Testis (tissue), 3 donors: ENCODE data around the gene TMEM203. TPM values are rescaled to one million over a fixed set of nuclear protein-coding genes. Genes with fewer than 3 reads are reported as not detected.

Experiments used
- DNase-seq: peaks from one replicate; pipeline ENCODE4 v3.0.0-alpha.2; 2019
- H3K27ac ChIP-seq, 2 donors: fragments of 200-600 bp; sonication (generic); one replicate each; pipeline ENCODE4 v1.5.1; 2019
- H3K27me3 ChIP-seq: fragments of 200-600 bp; sonication (generic); one replicate; pipeline ENCODE4 v1.5.1; 2019
- H3K36me3 ChIP-seq: fragments of 200-600 bp; sonication (generic); one replicate; pipeline ENCODE4 v1.5.1; 2017; ENCODE audit warnings: low read depth; ENCODE audit errors: missing control alignments
- H3K4me1 ChIP-seq: fragments of 200-600 bp; sonication (generic); one replicate; pipeline ENCODE4 v1.5.1; 2019
- H3K4me3 ChIP-seq, 2 donors: fragments of 200-600 bp; sonication (generic); one replicate each; pipeline ENCODE4 v1.5.1; 2017 to 2019
- H3K9me3 ChIP-seq: fragments of 200-600 bp; sonication (generic); one replicate; pipeline ENCODE4 v1.5.1; 2017
- POLR2A ChIP-seq: fragments of 450-650 bp; IDR thresholded peaks from one replicate; pipeline ENCODE4 v1.6.1; 2017; ENCODE audit warnings: antibody characterized with exemption, mild to moderate bottlenecking, moderate library complexity
- WGBS, 2 donors: methylation state at CpG; one replicate each; pipeline ENCODE4 v1.1.5; 2018; 5-methylcytosine and 5-hydroxymethylcytosine counted together
- intact Hi-C: fragments of 100-400 bp; cut with DNase I; formaldehyde crosslinking; loops from one replicate; pipeline ENCODE4 v1.15.1; 2023; ENCODE audit warnings: low total_unique reads
- microRNA-seq, 2 donors: library from miRNA; unstranded; fragments of <30 nt; microRNA quantifications; one replicate each; pipeline ENCODE4, GENCODE V29; 2016; ENCODE audit warnings: borderline number of aligned reads in 2 of 2, borderline replicate concordance in 1 of 2
- polyA plus RNA-seq: library from polyadenylated mRNA; stranded (reverse); fragments of 350-450 nt; fragmentation: Illumina TruSeq; extraction: RNeasy Lipid Tissue Mini Kit (QIAGEN cat#74804); gene quantifications from one replicate; pipeline ENCODE4 v1.2.3, GENCODE V29; 2014; ENCODE audit warnings: low read depth, low replicate concordance; ENCODE audit not compliant: insufficient read depth
- small RNA-seq, 2 donors: library from RNA; depleted of rRNA; stranded (forward); fragments of <200 nt; gene quantifications; one replicate each; pipeline ENCODE3, GENCODE V24; 2016
- total RNA-seq, 2 donors: library from RNA; depleted of rRNA; stranded (reverse); fragments of >200 nt; gene quantifications; one replicate each; pipeline ENCODE4 v1.2.3, GENCODE V29; 2016
- TF ChIP-seq, protein P1 (sequence below), 3 experiments: fragments of 450-650 bp in 2 of 3; fragments of 200-600 bp in 1 of 3; sonication (generic) in 1 of 3; IDR thresholded peaks; one replicate each; pipeline ENCODE4 v1.5.1; 2016 to 2019; ENCODE audit warnings: antibody characterized with exemption in 3 of 3, mild to moderate bottlenecking in 2 of 3, moderate library complexity in 1 of 3

TMEM203 gene
- total and polyA plus RNA-seq, 3 donors from 2014 or later: 36.3 to 51.2 (median 48.0) TPM

DNA sequence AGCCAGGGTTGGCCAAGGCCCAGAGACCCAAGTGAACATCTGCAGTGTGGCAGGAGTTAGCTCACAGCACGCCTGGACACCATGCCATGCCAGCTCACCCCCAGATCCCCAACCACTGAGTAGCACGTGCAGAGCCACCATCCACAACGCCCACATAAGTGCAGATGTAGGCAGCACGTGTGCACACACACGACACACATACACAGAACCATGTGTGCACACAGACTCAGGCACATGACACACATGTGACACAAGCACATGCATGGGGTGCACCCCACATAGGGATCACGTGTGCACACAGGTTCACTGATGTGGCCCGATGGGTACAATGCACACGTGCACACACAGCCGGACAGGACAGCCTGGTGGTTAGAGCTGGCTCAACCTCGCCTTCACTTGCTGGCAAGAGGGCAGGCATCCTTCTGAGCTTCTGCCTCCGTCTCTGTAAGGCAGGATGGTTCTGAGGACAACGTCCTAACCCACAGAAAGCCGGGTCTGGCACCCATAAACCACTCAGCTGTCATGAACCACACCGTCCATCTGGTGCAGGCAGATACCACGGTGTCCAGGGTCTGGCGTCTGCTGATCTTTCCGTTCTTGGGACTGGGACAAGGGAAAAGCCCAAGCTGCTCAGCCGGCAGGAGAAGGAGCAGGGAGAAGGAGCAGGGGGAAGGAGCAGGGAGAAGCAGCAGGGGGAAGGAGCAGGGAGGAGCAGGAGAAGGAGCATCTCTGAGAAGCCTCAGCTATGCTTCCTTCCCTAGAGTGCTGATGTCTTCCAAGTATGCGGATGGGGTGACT, 47.6 kb downstream of the TMEM203 start:
- no peak overlapping the region for H3K4me3 ChIP-seq
- H3K4me1 ChIP-seq: peaks cover 4% of the 10 kb centered on the region
- no peak for DNase-seq
- no peaks in the 10 kb centered on the region for H3K36me3 ChIP-seq
- TF ChIP-seq, protein P1, sequence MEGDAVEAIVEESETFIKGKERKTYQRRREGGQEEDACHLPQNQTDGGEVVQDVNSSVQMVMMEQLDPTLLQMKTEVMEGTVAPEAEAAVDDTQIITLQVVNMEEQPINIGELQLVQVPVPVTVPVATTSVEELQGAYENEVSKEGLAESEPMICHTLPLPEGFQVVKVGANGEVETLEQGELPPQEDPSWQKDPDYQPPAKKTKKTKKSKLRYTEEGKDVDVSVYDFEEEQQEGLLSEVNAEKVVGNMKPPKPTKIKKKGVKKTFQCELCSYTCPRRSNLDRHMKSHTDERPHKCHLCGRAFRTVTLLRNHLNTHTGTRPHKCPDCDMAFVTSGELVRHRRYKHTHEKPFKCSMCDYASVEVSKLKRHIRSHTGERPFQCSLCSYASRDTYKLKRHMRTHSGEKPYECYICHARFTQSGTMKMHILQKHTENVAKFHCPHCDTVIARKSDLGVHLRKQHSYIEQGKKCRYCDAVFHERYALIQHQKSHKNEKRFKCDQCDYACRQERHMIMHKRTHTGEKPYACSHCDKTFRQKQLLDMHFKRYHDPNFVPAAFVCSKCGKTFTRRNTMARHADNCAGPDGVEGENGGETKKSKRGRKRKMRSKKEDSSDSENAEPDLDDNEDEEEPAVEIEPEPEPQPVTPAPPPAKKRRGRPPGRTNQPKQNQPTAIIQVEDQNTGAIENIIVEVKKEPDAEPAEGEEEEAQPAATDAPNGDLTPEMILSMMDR (IDR thresholded peaks at IDR 0.05): no peak
- TF ChIP-seq POLR2A: no peak
- H3K9me3 ChIP-seq: no peaks in the 10 kb centered on the region
- no peak overlapping the region for H3K27ac ChIP-seq
- intact Hi-C loops: no loop called here
- 67 to 70% methylated on average over 18 to 19 of the region's 19 CpGs for WGBS, 2 donors
- no peaks in the 10 kb centered on the region for H3K27me3 ChIP-seq

DNA sequence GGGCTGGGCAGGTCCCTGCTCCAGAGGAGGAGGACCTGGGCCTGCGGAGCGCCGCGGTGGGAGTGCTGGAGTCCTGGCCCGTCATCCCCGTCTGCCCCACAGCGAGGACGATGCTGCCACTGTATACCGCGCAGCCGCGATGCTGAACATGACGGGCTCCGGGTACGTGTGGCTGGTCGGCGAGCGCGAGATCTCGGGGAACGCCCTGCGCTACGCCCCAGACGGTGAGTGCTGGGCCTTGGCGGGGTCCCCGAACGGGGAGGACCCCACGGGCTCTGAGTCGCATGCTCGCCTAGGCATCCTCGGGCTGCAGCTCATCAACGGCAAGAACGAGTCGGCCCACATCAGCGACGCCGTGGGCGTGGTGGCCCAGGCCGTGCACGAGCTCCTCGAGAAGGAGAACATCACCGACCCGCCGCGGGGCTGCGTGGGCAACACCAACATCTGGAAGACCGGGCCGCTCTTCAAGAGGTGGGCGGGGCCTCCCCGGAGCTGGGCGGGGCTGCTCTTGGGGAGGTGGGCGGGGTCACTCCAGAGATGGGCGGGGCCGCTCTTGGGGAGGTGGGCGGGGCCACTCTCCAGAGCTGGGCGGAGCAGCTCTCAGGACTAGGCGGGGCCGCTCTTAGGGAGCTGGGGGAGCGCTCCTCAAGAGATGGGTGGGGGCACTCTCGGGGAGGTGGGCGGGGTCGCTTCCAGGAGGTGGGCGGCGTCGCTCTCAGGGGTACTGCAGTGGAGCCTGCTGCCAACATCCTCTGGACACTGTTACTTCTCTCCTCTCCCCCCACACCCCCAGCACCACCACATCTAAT, 48.7 kb downstream of the TMEM203 start:
- no peak for TF ChIP-seq POLR2A
- TF ChIP-seq, protein P1 (IDR thresholded peaks at IDR 0.05): no peak
- Histone ChIP-seq H3K36me3 (no peaks in the 10 kb centered on the region), H3K4me1 (peaks cover 4% of the 10 kb centered on the region), H3K9me3 (no peaks in the 10 kb centered on the region), H3K4me3 (peak overlapping the region; percentile 27 to 48), H3K27ac (no peak overlapping the region), H3K27me3 (no peaks in the 10 kb centered on the region)
- intact Hi-C loops: no loop called here
- 0 to 1% methylated on average over 21 to 59 of the region's 65 CpGs for WGBS, 2 donors
- peak; percentile 70 for DNase-seq

Small RNA genes lying within 50 kb of the gene (microRNA-seq; reads per million reads assigned to microRNA genes)
- 0 reads per million in 2 donors for gene MIR3621

Small RNA genes lying within 50 kb of the gene (small RNA-seq; reads per million reads assigned to genes)
- 0 reads per million in 2 donors for gene MIR3621

Other genes starting within 250 kb of the TMEM203 start
Only the 30 nearest of the 31 such genes appear.
- gene PTGDS, start 228.1 kb downstream of the TMEM203 start, total RNA-seq: 1,000 to 10,000 TPM; 5,554 to 5,948 TPM
- 4,976 TPM for gene PTGDS, start 228.1 kb downstream of the TMEM203 start, polyA plus RNA-seq
- gene LCNL1, start 222.7 kb downstream of the TMEM203 start, total RNA-seq: 100 to 1,000 TPM in 1 of 2 donors, 10 to 100 TPM in 1; 59.3 to 131 TPM
- gene LCNL1, start 222.7 kb downstream of the TMEM203 start, polyA plus RNA-seq: 17.5 TPM
- gene PAXX, start 213.2 kb downstream of the TMEM203 start, total RNA-seq: 10 to 100 TPM; 47.8 to 56.6 TPM
- 25.9 TPM for gene PAXX, start 213.2 kb downstream of the TMEM203 start, polyA plus RNA-seq
- gene CLIC3, start 209.1 kb downstream of the TMEM203 start, total RNA-seq: 1 to 10 TPM; 1.8 to 1.9 TPM
- 2.8 TPM for gene CLIC3, start 209.1 kb downstream of the TMEM203 start, polyA plus RNA-seq
- gene ABCA2, start 177.4 kb downstream of the TMEM203 start, total RNA-seq: 10 to 100 TPM; 56.0 to 65.5 TPM
- 33.6 TPM for gene ABCA2, start 177.4 kb downstream of the TMEM203 start, polyA plus RNA-seq
- gene FUT7, start 173.6 kb downstream of the TMEM203 start, total RNA-seq: under 1 TPM; 0.06 to 0.24 TPM
- gene FUT7, start 173.6 kb downstream of the TMEM203 start, polyA plus RNA-seq: 0.24 TPM
- gene NPDC1, start 159.5 kb downstream of the TMEM203 start, total RNA-seq: 100 to 1,000 TPM in 1 of 2 donors, 10 to 100 TPM in 1; 75.9 to 103 TPM
- gene NPDC1, start 159.5 kb downstream of the TMEM203 start, polyA plus RNA-seq: 47.7 TPM
- gene ENTPD2, start 151.6 kb downstream of the TMEM203 start, total RNA-seq: 1 to 10 TPM; 5.7 to 9.6 TPM
- 8.5 TPM for gene ENTPD2, start 151.6 kb downstream of the TMEM203 start, polyA plus RNA-seq
- gene SAPCD2, start 135.1 kb downstream of the TMEM203 start, total RNA-seq: 1 to 10 TPM; 1.4 to 1.7 TPM
- gene SAPCD2, start 135.1 kb downstream of the TMEM203 start, polyA plus RNA-seq: 0.78 TPM
- 10 to 100 TPM in 1 of 2 donors, 1 to 10 TPM in 1; 7.2 to 10.1 TPM for gene UAP1L1, start 128.1 kb downstream of the TMEM203 start, total RNA-seq
- 6.9 TPM for gene UAP1L1, start 128.1 kb downstream of the TMEM203 start, polyA plus RNA-seq
- 100 to 1,000 TPM; 122 to 124 TPM for gene MAN1B1, start 118.7 kb downstream of the TMEM203 start, total RNA-seq
- gene MAN1B1, start 118.7 kb downstream of the TMEM203 start, polyA plus RNA-seq: 62.2 TPM
- gene DPP7, start 90.9 kb downstream of the TMEM203 start, total RNA-seq: 100 to 1,000 TPM; 207 to 215 TPM
- gene DPP7, start 90.9 kb downstream of the TMEM203 start, polyA plus RNA-seq: 242 TPM
- 1 to 10 TPM; 1.5 to 3.8 TPM for gene GRIN1, start 66.5 kb downstream of the TMEM203 start, total RNA-seq
- 0.79 TPM for gene GRIN1, start 66.5 kb downstream of the TMEM203 start, polyA plus RNA-seq
- gene LRRC26, start 35.6 kb downstream of the TMEM203 start, total RNA-seq: 1 to 10 TPM; 2.4 to 5.1 TPM
- gene LRRC26, start 35.6 kb downstream of the TMEM203 start, polyA plus RNA-seq: not detected
- 10 to 100 TPM; 19.8 to 37.9 TPM for gene TMEM210, start 33.6 kb downstream of the TMEM203 start, total RNA-seq
- 83.2 TPM for gene TMEM210, start 33.6 kb downstream of the TMEM203 start, polyA plus RNA-seq
- 10 to 100 TPM; 91.0 to 98.5 TPM for gene ANAPC2, start 17.1 kb downstream of the TMEM203 start, total RNA-seq
- 80.6 TPM for gene ANAPC2, start 17.1 kb downstream of the TMEM203 start, polyA plus RNA-seq
- 100 to 1,000 TPM; 134 to 137 TPM for gene SSNA1, start 17.0 kb downstream of the TMEM203 start, total RNA-seq
- gene SSNA1, start 17.0 kb downstream of the TMEM203 start, polyA plus RNA-seq: 211 TPM
- 10 to 100 TPM; 25.9 to 35.2 TPM for gene TPRN, start 4.9 kb downstream of the TMEM203 start, total RNA-seq
- gene TPRN, start 4.9 kb downstream of the TMEM203 start, polyA plus RNA-seq: 17.2 TPM
- gene NDOR1, start 52 bp upstream of the TMEM203 start, total RNA-seq: 10 to 100 TPM; 27.5 to 29.1 TPM
- 21.9 TPM for gene NDOR1, start 52 bp upstream of the TMEM203 start, polyA plus RNA-seq
- gene RNF208, start 16.6 kb upstream of the TMEM203 start, total RNA-seq: 1 to 10 TPM; 3.0 to 4.1 TPM
- 7.7 TPM for gene RNF208, start 16.6 kb upstream of the TMEM203 start, polyA plus RNA-seq
- gene CYSRT1, start 19.5 kb upstream of the TMEM203 start, total RNA-seq: 1 to 10 TPM; 3.7 to 5.6 TPM
- 3.0 TPM for gene CYSRT1, start 19.5 kb upstream of the TMEM203 start, polyA plus RNA-seq
- gene RNF224, start 21.9 kb upstream of the TMEM203 start, total RNA-seq: under 1 TPM; 0.37 to 0.71 TPM
- gene RNF224, start 21.9 kb upstream of the TMEM203 start, polyA plus RNA-seq: 0.17 TPM
- under 1 TPM; 0.24 to 0.25 TPM for gene SLC34A3, start 25.3 kb upstream of the TMEM203 start, total RNA-seq
- gene SLC34A3, start 25.3 kb upstream of the TMEM203 start, polyA plus RNA-seq: 0.15 TPM
- 100 to 1,000 TPM; 856 to 940 TPM for gene TUBB4B, start 35.6 kb upstream of the TMEM203 start, total RNA-seq
- 1,777 TPM for gene TUBB4B, start 35.6 kb upstream of the TMEM203 start, polyA plus RNA-seq
- gene STPG3, start 45.6 kb upstream of the TMEM203 start, total RNA-seq: 10 to 100 TPM; 14.6 to 34.1 TPM
- gene STPG3, start 45.6 kb upstream of the TMEM203 start, polyA plus RNA-seq: 58.9 TPM
- gene NELFB, start 49.7 kb upstream of the TMEM203 start, total RNA-seq: 10 to 100 TPM; 60.9 to 76.7 TPM
- gene NELFB, start 49.7 kb upstream of the TMEM203 start, polyA plus RNA-seq: 55.0 TPM
- 1 to 10 TPM; 3.4 to 4.5 TPM for gene TOR4A, start 72.1 kb upstream of the TMEM203 start, total RNA-seq
- gene TOR4A, start 72.1 kb upstream of the TMEM203 start, polyA plus RNA-seq: 2.1 TPM
- 10 to 100 TPM; 14.4 to 40.6 TPM for gene NRARP, start 96.6 kb upstream of the TMEM203 start, total RNA-seq
- 5.2 TPM for gene NRARP, start 96.6 kb upstream of the TMEM203 start, polyA plus RNA-seq
- gene EXD3, start 217.5 kb upstream of the TMEM203 start, total RNA-seq: 10 to 100 TPM; 15.5 to 24.5 TPM
- gene EXD3, start 217.5 kb upstream of the TMEM203 start, polyA plus RNA-seq: 8.9 TPM
- 1 to 10 TPM; 4.6 to 8.0 TPM for gene NOXA1, start 217.7 kb upstream of the TMEM203 start, total RNA-seq
- 2.5 TPM for gene NOXA1, start 217.7 kb upstream of the TMEM203 start, polyA plus RNA-seq